Suppressor macrophage (primary cell): ENCODE measurements around the gene DYNLT2B.
"Not testable (repeated sequence)": the region's sequence is repeated elsewhere in the genome, so short reads cannot be mapped to it uniquely, and the experiment has no call there.

Source experiments
- DNase-seq, 4 experiments: peaks; one replicate each; pipeline ENCODE4 v3.0.0-alpha.2; 2020 to 2022

DYNLT2B gene

DNA sequence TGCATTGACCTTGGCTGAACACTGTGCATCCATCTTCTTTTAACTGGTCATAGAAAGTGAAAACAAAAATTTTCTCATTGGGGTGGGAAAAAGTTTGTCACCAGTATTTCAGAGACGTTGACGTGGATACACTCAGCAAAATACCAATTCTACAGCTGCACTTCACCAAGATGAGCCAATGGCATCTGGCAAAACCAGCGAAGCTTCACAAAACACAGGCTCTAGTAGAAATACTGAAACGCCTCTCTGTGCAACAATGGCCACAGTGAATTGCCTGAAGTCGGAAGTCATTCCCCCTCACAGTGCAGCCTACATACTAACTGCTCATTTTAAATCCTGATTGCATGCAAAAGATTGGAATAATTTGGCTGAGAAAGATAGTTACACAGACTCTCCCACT is 47.5 kb downstream of the DYNLT2B start:
- no peak for DNase-seq

DNA sequence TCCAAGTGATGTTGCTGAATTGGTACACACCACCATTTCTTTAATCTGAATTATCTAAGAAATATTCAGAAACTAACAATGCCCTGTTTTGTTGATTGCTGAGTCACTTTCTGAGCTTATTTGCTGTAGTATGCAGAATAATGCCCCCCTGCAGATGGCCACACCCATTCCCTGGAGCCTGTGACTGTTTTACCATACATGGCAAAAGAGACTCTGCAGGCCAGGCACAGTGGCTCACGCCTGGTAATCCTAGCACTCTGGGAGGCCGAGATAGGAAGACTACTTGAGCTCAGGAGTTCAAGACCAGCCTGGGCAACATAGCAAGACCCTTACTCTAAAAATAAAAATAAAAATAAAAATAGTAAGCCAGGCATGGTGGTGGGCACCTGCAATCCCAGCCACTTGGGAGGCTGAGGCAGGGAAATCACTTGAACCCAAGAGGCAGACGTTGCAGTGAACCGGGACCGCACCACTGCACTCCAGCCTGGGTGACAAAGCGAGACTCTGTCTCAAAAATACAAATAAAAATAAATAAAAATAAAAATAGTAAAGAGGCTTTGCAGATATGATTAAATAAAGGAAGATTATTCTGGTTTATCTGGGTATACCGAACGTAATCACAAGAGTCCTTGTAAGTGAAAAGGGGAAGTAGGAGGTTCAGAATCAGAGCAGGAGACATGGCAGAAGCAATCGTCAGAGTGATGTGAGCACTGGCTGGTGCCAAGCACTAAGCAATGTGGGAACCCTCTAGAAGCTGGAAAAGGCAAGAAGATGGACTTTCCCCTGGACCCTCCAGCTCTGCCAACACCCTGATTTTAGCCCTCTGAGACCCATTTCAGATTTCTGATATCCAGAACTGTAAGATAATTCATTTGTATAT is 49.5 kb downstream of the DYNLT2B start:
- peak; percentile 63 to 80 (median 73) for DNase-seq

DNA sequence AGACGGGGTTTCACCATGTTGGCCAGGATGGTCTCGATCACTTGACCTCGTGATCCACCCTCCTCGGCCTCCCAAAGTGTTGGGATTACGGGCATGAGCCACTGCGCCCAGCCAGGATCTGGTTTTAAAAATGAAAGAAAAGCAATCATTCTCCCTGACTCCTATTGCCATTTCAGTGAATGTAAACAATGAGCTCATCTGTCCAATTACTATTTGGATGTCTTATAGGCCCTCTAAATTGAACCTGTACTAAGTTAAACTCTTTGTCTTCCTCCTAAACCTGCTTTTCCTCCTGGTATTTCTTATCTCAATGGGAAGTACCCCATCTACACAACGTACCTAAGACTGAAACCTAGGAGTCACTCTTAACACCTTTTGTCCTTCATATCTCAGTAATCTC is 54.2 kb downstream of the DYNLT2B start:
- DNase-seq, result no peak

- DNase-seq, result no peak
Measured at GRCh38 chr3:196260784-196261183, 57.3 kb downstream of the DYNLT2B start.

DNA sequence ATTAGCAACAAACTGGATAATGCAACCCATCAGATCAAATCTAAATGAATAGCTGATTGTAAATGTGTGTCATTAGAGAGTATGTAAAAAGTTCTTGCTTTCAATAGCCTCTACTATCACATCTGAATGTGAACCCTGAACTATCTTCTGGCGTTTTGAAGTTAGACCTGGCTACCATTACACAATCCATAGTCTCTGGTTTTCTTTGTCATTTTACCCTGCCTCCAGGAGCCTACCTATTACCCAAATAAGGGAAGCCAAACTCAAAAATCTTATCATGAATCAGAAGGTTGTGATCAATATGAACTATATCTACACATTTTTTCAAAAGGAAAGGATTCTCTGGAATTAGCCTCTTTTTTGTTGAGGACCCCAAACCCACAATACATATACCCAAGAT is 62.3 kb downstream of the DYNLT2B start:
- DNase-seq, result no peak

DNA sequence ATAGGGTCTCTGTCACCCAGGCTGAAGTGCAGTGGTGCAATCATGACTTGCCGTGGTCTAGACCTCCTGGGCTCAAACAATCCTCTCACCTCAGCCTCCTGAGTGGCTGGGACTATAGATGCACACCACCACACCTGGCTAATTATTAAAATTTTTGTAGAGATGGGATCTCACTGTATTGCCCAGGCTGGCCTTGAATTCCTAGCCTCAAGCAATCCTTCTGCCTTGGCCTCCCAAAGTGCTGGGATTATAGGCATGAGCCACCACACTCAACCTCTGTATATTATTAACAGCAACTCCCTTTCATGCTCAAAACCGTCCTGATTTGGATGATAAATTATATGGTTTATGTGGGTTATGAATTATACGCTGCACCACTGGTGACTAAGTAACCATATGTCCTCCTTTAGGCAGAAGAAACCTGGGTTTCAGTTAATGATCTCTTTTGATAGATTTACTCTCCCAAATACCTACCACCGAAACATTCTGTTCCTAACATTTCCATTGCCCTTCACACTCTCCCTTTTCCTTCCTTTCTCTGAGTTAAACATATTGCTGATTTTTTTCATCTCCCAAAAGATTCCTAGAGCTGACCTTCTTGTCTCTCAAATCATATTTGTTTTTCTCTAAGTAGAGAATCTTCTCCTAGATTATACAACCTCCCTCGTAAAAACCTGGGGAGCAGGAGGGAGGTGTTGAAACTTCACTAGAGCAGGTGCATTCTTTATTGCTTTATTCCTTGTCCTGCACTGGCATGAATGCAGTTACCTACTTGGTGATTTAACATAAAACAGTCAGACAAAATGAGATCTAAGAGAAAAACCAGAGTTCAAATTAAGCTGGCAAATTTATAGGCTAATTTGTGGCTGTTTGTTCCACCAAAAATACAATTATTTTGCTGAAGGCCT is 63.4 kb downstream of the DYNLT2B start:
- DNase-seq, result no peak

DNA sequence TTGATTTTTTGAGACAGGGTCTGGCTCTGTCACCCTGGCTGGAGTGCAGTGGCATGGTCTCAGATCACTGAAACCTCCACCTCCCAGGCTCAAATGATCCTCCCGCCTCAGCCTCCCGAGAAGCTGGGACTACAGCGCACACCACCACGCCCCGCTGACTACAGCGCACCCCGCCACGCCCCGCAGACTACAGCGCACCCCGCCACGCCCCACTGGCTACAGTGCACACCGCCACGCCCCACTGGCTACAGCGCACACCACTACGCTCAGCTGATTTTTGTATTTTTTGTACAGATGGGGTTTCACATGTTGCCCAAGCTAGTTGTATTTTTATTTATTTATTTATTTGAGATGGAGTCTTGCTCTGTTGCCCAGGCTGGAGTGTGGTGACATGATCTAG is 66.1 kb downstream of the DYNLT2B start:
- DNase-seq, result no peak

DNA sequence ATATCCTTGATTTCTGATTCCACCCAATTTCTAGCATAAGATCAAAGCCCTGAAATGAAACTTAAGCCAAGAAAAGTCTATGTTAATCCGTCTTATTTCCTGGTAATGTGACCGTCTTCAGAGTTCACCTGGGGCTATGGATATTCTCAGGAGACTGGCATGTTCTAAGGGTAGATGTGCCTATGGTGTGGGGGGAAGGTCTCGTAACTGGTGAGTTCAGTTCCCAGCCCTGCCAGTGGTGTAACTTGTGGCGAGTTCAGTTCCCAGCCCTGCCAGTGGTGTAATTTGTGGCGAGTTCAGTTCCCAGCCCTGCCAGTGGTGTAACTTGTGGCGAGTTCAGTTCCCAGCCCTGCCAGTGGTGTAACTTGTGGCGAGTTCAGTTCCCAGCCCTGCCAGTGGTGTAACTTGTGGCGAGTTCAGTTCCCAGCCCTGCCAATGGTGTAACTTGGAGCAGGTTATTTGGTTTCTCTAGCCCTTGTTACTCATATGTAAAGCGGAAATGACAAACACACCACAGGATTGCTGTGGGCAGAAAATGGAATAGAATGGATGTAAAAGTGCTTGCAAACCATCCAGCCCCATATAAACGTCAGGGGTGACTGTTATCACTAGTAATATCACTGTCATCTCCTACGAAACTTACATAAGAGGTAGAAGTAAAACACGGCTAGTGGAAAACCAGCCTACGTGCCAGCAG is 71.3 kb downstream of the DYNLT2B start:
- DNase-seq, result peak in 3 of 4 experiments; percentile 29 to 58 (median 31)

DNA sequence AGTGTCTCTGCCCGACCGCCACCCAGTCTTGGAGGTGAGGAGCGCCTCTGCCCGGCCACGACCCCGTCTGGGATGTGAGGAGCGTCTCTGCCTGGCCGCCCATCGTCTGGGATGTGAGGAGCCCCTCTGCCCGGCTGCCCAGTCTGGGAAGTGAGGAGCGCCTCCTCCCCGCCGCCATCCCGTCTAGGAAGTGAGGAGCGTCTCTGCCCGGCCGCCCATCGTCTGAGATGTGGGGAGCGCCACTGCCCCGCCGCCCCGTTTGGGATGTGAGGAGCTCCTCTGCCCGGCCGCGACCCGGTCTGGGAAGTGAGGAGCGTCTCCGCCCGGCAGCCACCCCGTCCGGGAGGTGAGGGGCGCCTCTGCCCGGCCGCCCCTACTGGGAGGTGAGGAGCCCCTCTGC is 73.9 kb downstream of the DYNLT2B start:
- not testable (repeated sequence) for DNase-seq

- DNase-seq, result no peak
Measured at GRCh38 chr3:196241704-196242103, 76.3 kb downstream of the DYNLT2B start.
